ENCODE measurements around the gene CLDN1.

Gene CLDN1
- total RNA-seq: 0 to 0.54 reads per million in 2 donors

GRCh38 chr3:190321789-190322603, at the start of gene CLDN1:
TSS of gene CLDN1 (minus strand) at chr3:190322446. CDS start at chr3:190322206, 240 bp downstream.
- DNase-seq: peak; percentile 11 to 68 (median 55)

GRCh38 chr3:190371152-190371551, 48.9 kb upstream of the CLDN1 start:
- DNase-seq: no peak

GRCh38 chr3:190370369-190370768, 48.1 kb upstream of the CLDN1 start:
- DNase-seq: no peak

GRCh38 chr3:190369668-190370295, 47.5 kb upstream of the CLDN1 start:
- no peak for DNase-seq

GRCh38 chr3:190368881-190369280, 46.6 kb upstream of the CLDN1 start:
- no peak for DNase-seq

- DNase-seq: no peak
Observed at GRCh38 chr3:190366133-190366532, 43.9 kb upstream of the CLDN1 start.

GRCh38 chr3:190362258-190362657, 40.0 kb upstream of the CLDN1 start:
- no peak for DNase-seq

- DNase-seq: no peak
Observed at GRCh38 chr3:190361791-190362190, 39.5 kb upstream of the CLDN1 start.

- DNase-seq: no peak
Observed at GRCh38 chr3:190360228-190360627, 38.0 kb upstream of the CLDN1 start.

GRCh38 chr3:190359813-190360212, 37.6 kb upstream of the CLDN1 start:
- DNase-seq: no peak

- DNase-seq: no peak
Observed at GRCh38 chr3:190357468-190357867, 35.2 kb upstream of the CLDN1 start.

- no peak for DNase-seq
Observed at GRCh38 chr3:190356246-190356645, 34.0 kb upstream of the CLDN1 start.

- no peak for DNase-seq
Observed at GRCh38 chr3:190352861-190353457, 30.7 kb upstream of the CLDN1 start.

GRCh38 chr3:190346541-190346940, 24.3 kb upstream of the CLDN1 start:
- DNase-seq: no peak

GRCh38 chr3:190345878-190346277, 23.6 kb upstream of the CLDN1 start:
- DNase-seq: no peak

GRCh38 chr3:190345027-190345821, 23.0 kb upstream of the CLDN1 start:
- DNase-seq: no peak

GRCh38 chr3:190340071-190340470, 17.8 kb upstream of the CLDN1 start:
- no peak for DNase-seq

GRCh38 chr3:190339130-190339529, 16.9 kb upstream of the CLDN1 start:
- peak in 1 of 5 experiments; percentile 30 for DNase-seq

GRCh38 chr3:190338717-190339116, 16.5 kb upstream of the CLDN1 start:
- no peak for DNase-seq

GRCh38 chr3:190337301-190337700, 15.1 kb upstream of the CLDN1 start:
- no peak for DNase-seq

GRCh38 chr3:190336516-190337189, 14.4 kb upstream of the CLDN1 start:
- DNase-seq: no peak

GRCh38 chr3:190333961-190334360, 11.7 kb upstream of the CLDN1 start:
- DNase-seq: no peak
